ENCODE data around the gene CYP27A1. TPM values are rescaled to one million over a fixed set of nuclear protein-coding genes. Genes with fewer than 3 reads are reported as not detected.
A peak's percentile ranks its signal among the peaks of the same experiment; 100 is the strongest.

The CYP27A1 gene
- total and polyA plus RNA-seq, 2 of the 4 experiments (the other 2 are of a cell fraction) = 5.2 to 5.3 TPM

- Histone ChIP-seq H2BK120ac (ENCODE audit: low read depth, low read length) (no peak overlapping the region), H4K8ac (ENCODE audit: low read depth in 2 of 2, low read length in 2 of 2) (no peak overlapping the region), H2AK9ac (replicated peaks; ENCODE audit: low read depth, low read length, poor library complexity) (peak overlapping the region; percentile 42), H3K14ac (replicated peaks; ENCODE audit: low read depth, low read length) (no peak overlapping the region), H3K23ac (ENCODE audit: low read depth, low read length) (no peak overlapping the region), H3K27ac (ENCODE audit: insufficient read depth, low read length) (no peak overlapping the region), H2AK5ac (ENCODE audit: low read depth, low read length) (no peak overlapping the region), H2BK5ac (ENCODE audit: low read depth, low read length, poor library complexity, severe bottlenecking) (no peak overlapping the region), H2BK15ac (ENCODE audit: low read depth, low read length) (no peak overlapping the region), H3K9me1 (ENCODE audit: insufficient read depth, low read length) (no peaks in the 10 kb centered on the region), H3K27me3 (ENCODE audit: control insufficient read depth, insufficient read depth, low read length) (peaks cover 21% of the 10 kb centered on the region), H3K79me1 (ENCODE audit: low read depth in 1 of 2, low read length in 2 of 2) (no peaks in the 10 kb centered on the region), H3K4me3 (ENCODE audit: insufficient read depth, low read depth, low read length) (no peak overlapping the region), H4K91ac (ENCODE audit: insufficient read depth, low read depth, low read length) (no peak overlapping the region), H3K18ac (ENCODE audit: low read depth, low read length) (no peak overlapping the region), H4K5ac (ENCODE audit: low read depth, low read length) (no peak overlapping the region), H3K56ac (ENCODE audit: extremely low read depth, insufficient read depth, low read length) (0 out of 2 replicates have a peak overlapping the region, but pooled peaks have one; percentile 6), H2BK20ac (ENCODE audit: low read depth, low read length) (no peak overlapping the region), H3K4ac (ENCODE audit: low read depth, low read length) (no peak overlapping the region), H3K9ac (ENCODE audit: low read depth, low read length) (no peak overlapping the region), H3K4me1 (ENCODE audit: control insufficient read depth, insufficient read depth, low read length) (peaks cover 2% of the 10 kb centered on the region; the same call in 1 of the 2 replicates), H2AFZ (replicated peaks; ENCODE audit: low read length, poor library complexity) (no peak overlapping the region), H4K20me1 (ENCODE audit: insufficient read depth, low read length) (no peaks in the 10 kb centered on the region), H3K9me3 (ENCODE audit: control insufficient read depth, insufficient read depth, low read length) (no peaks in the 10 kb centered on the region), H3K4me2 (ENCODE audit: low read depth, low read length) (no peak overlapping the region), H3K36me3 (ENCODE audit: control insufficient read depth, insufficient read depth, low read length) (peaks cover 2% of the 10 kb centered on the region; the same call in 1 of the 2 replicates)
- dilution Hi-C loops (cut with HindIII; ENCODE audit: low sequenced_read_pairs, unreplicated experiment) = no loop called here
- DNase-seq (no peak), ATAC-seq (ENCODE audit: low read depth) (no peak)
- no TSS peak for BruUV-seq (replicated peaks)
- POLR2A ChIA-PET (ENCODE audit: unreplicated experiment) = no interaction called here
- TF ChIP-seq MXI1 (IDR thresholded peaks at IDR 0.05; ENCODE audit: borderline replicate concordance, low read depth, low read length) (no peak), RAD21 (IDR thresholded peaks at IDR 0.05; ENCODE audit: low read length) (no peak), FOS (IDR thresholded peaks at IDR 0.05; ENCODE audit: low read depth, low read length) (no peak), NFE2L2 (IDR thresholded peaks at IDR 0.05; ENCODE audit: low read depth, low read length) (no peak), MAZ (IDR thresholded peaks at IDR 0.05; ENCODE audit: borderline replicate concordance, low read depth, low read length) (no peak), USF2 (IDR thresholded peaks at IDR 0.05; ENCODE audit: low read depth, low read length) (no peak), CTCF (conservative IDR thresholded peaks at IDR 0.05; ENCODE audit: low read depth, low read length) (no peak), RCOR1 (IDR thresholded peaks at IDR 0.05; ENCODE audit: insufficient replicate concordance, low read length) (no peak), SMC3 (IDR thresholded peaks at IDR 0.05; ENCODE audit: low read depth, low read length) (no peak)
- TF ChIP-seq, protein P1, sequence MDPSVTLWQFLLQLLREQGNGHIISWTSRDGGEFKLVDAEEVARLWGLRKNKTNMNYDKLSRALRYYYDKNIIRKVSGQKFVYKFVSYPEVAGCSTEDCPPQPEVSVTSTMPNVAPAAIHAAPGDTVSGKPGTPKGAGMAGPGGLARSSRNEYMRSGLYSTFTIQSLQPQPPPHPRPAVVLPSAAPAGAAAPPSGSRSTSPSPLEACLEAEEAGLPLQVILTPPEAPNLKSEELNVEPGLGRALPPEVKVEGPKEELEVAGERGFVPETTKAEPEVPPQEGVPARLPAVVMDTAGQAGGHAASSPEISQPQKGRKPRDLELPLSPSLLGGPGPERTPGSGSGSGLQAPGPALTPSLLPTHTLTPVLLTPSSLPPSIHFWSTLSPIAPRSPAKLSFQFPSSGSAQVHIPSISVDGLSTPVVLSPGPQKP (IDR thresholded peaks at IDR 0.05; ENCODE audit: borderline replicate concordance, low read depth, low read length) = no peak
- intact Hi-C loops (cut with micrococcal nuclease) = no loop called here
- WGBS, 2 experiments (ENCODE audit: extremely low coverage in 2 of 2, insufficient read length in 1 of 2) = 97% methylated on average over 5 of the region's 9 CpGs; no CpG with 5 or more reads in 1 of the 2 experiments
- in situ Hi-C loops (cut with MboI; ENCODE audit: low sequenced_read_pairs) = no loop called here
- CTCF ChIA-PET = no interaction called here
These were observed 41.4 kb downstream of the CYP27A1 start for GRCh38 chr2:218823196-218823855.

Data from IMR-90 (cell line).